GM18505 (cell line): ENCODE data around the gene HOXB5.

Experiments used
- ATAC-seq: cut with Tn5 transposase; IDR thresholded peaks from one replicate; pipeline ENCODE4 v1.9.1; 2021; ENCODE audit not compliant: unreplicated experiment
- POLR2A ChIP-seq: IDR thresholded peaks from 4 replicates; pipeline ENCODE4 v1.6.1; 2011; ENCODE audit warnings: borderline replicate concordance; ENCODE audit not compliant: insufficient read depth, insufficient read length; ENCODE audit errors: extremely low read depth

Gene HOXB5

DNA sequence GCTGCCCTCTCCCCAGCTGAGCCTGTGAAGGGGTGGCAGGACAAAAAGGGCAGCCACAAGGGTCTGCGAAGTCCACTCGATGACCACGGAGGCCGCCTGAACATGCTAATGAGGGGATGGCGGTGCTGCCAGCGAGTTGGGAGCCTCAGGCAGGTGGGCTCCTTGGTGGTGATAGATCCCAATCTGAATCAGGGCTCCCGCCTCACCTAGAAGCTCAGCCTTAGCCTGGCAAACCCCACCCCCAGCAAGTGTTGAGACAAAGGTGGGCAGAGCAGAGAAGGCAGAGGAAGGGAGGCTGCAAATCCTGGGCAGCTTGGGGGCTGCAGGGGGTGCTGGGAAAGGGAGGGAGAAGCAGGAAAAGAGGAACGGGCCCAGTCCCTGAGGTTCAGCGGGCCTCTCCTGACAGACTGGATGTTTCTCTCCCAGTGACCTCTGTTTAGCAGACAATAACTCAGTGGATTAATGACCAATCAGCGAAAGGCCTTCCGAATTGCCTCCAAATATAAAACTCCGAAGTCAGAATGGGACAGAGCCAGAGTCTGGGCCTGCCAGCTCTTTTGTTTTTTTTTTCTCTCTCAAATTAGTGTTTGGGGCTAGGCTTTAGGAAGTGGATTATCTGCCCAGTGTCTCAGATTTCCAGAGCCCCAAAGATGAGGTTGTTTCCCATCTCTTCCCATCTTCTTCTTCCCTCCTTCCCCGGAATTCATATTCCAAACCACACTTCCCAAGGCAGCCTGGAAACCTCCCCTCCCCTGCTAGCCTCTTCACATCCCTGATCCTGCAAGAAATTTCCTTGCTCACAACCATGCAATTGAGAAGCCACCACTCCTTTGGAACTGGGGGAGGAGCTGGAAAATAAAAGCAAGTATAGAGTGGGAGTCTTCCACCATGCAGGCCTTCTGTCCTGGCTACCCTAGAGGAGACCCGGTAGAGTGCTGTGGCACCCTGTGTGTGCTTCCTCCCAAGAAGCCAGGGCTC is 33.5 kb downstream of the HOXB5 start:
- ATAC-seq = no peak
- TF ChIP-seq POLR2A = no peak

DNA sequence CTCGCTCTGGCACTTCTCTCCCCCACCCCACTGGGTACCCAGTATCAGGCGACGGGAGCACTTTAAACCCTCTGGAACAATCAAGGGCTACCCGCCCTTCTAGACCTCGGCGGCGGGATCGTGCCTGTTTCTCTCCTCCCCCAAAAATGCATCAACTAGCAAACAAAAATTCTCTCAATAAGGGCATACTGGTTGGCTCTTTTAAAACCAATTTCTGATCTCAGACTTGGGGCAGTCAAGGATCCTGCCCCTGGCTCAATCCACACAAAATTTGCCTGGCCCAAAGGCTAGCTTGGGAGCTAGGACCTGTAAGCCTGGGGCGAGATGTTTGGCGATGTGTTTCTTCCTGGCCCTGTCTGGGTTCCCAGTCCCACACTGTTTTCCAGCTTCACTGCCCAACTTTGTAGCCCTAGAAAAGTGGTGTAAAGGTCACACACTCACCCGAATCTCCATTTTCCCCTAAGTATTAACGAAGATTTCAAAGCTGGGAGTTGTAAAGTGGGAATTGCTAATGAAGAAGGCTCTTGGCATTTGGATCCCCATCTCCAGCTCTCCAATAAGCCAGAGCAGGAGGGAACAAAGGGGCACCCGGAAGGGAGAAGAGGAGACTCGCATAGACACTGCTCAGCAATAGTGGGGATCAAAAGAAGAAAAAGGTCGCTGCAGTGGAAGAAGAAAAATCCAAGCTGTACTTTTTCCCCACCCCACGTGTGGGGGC is 34.3 kb downstream of the HOXB5 start:
- no peak for TF ChIP-seq POLR2A
- no peak for ATAC-seq

DNA sequence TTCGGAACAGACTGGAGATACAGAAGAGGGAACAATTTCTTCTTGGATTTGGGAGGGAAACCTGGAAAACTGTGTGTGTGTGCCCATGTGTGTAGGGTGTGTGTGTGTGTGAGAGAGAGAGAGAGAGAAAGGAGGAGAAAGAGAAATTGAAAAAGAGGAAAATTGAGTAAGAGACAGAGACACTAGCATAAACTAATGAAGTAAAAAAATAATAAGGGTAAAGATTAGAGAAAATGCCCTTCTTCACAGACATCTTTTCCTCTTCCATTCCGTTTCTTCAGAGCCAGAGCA is 34.8 kb downstream of the HOXB5 start:
- no peak for TF ChIP-seq POLR2A
- ATAC-seq = no peak

DNA sequence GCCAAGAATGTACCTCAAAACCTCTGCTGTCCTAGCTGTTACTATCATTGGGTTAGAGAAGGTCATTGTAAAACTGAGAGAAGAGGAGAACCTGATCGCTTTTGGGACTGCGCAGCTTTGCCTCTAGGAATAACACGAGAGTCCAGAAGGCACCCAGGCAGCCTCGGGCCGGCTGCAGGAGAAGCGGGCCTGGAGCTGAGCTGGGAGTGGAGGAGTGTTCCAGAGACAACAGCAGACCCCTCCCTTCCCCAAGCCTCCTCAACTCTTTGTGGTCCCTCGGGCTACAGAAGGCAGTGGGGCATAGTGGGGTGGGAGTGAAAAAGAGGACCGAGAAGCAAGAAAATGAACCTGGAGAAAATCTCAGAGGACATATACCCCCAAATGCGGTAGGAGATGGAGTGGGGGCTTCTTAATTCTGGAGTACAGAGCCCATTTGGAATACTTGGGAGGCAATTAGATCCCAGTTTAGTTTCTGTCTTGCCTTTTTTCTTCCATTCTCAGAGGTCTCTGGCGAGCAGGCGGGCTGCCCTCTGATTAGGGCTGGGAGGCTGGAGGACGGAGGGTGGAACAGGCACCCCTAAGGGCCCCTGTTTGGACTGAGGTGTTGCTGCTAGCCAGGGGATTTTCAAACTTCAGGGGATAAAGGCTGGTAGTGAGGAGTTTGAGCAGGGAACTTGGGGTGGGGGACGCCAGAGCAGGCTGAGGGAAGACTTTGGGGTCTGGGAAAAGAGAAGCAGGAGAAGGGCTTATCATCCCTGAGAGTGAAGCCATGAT is 35.3 kb downstream of the HOXB5 start:
- no peak for ATAC-seq
- no peak for TF ChIP-seq POLR2A

DNA sequence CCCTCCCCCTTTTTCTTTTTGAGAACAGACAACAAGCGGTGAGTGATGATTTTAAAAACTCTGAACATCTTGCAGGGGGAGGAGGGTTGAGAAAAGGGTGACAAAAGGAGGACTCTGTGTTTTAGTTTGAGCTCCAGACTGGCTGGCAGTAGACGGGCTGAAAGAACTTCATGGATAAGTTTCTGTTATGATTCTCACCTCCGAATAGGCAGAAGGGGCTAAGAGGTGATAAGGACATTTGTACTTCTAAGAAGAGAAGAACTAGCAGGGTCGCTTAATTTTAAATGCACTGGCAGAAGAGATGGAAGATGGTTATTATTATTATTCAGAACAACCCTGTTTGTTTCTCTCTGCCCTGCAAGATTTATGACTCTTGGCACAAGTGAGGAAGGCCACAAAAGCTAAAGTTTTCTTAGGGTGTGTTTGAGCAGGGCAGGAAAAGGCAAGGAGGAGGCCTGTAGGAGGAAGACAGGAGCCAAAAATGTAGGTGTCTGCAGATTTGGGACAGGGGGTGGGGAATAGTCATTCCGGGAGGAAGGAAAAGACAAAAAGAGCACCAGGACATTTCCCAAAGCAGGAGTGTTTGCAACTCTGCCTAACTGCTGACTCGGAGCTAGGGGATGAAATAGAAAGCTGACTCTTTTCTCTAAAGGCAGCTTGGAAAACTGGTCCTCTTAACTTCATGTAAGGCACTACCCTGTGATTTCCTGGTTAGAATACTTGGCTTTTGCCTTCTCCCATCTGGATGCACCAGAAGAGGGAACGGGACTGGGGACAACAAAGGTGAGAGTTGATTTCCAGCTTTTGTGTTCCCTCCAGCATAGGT is 36.8 kb downstream of the HOXB5 start:
- no peak for ATAC-seq

GRCh38 chr17:48556229-48556575 is 37.4 kb downstream of the HOXB5 start:
- no peak for TF ChIP-seq POLR2A

More for the DNA sequence above, 36.8 kb downstream of the HOXB5 start:
- TF ChIP-seq POLR2A = no peak

DNA sequence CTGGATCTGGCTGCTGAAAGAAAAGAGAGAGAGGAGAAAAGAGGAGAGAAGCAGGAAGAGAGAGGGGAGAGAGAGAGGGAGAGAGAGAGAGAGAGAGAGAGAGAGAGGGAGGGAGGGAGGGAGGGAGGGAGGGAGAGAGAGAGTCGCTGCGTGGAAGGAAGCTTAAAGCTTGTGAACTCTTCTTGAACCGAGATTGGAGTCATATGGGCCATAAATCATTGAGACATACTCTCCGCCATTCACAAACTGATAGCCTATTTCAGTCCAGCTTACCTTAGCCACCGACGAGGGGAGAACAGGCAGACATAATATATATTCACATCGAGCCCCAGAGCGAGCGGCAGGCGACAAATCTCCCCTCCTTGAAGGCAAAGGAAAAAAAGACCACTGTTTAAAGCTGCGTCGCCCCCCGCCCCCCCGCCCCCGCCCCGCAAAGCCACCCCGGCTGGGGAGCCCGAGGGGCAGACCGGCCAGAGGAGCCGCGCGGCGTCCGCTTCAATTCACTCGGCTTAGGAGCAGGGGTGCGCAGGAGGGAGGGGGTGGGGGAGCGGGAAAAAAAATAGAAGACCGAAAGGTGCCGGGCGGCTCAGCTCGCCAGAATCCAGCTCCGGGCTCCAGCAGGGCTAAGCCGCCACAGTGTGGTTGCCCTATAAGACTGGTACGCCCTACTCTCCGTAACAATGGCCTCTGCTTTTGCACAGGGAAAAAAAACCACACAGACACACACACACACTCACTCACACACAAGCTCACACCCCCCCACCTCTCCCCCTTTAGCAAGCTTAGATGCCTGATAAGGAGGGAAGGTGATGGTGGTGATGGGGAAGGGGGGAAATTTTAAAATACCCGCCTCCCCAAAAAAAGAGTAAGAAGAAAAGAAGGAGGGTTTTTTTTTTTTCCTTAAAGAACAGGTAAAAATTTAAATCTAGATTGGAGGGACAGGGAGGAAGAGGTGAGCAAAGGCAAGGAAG is 38.0 kb downstream of the HOXB5 start:
- ATAC-seq = no peak

More at GRCh38 chr17:48556229-48556575, 37.4 kb downstream of the HOXB5 start:
- ATAC-seq = no peak

GRCh38 chr17:48554412-48555257 is 38.9 kb downstream of the HOXB5 start:
- no peak for TF ChIP-seq POLR2A
- ATAC-seq = no peak

More for the DNA sequence above, 38.0 kb downstream of the HOXB5 start:
- no peak for TF ChIP-seq POLR2A

- no peak for ATAC-seq
- no peak for TF ChIP-seq POLR2A
Observed at GRCh38 chr17:48553826-48554225, 39.8 kb downstream of the HOXB5 start.

DNA sequence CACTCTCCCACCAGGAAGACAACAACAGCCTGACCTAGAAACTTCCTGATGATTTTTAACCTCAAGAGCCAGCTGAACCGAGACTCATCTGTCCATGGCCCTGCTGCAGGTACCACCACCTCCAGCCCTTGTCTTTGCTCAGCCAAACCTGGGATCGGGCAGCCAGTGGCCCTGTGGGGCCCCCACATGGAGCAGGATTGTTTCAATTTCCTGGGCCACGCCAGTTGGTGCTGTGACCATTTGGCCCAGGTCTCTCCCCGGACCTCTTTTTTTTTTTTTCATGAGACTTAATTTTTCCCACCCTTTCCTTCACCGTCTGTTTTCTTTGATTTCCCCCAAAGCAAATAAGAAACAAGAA is 40.4 kb downstream of the HOXB5 start:
- TF ChIP-seq POLR2A = no peak
- no peak for ATAC-seq
